Endothelial cell of umbilical vein (primary cell): ENCODE data around the gene DOCK4. TPM values are rescaled to one million over a fixed set of nuclear protein-coding genes. Genes with fewer than 3 reads are reported as not detected.

Experiments
- BruUV-seq: library from RNA; stranded (reverse); fragments of 400-500 nt; replicated peaks from 2 replicates; lab custom pipeline; 2021; lab: Mats Ljungman, UMichigan
- CTCF ChIA-PET: fragments of 300-600, 350-600 bp; sonication (Branson Sonifier 250); formaldehyde crosslinking; loops from one replicate; lab custom pipeline; 2021; ENCODE audit warnings: antibody characterized with exemption, inconsistent platforms; lab: Charles Lee
- POLR2A ChIA-PET: fragments of 300-600, 350-600 bp; sonication (Branson Sonifier 250); formaldehyde crosslinking; loops from one replicate; lab custom pipeline; 2021; ENCODE audit warnings: antibody characterized with exemption, inconsistent platforms; lab: Charles Lee
- DNase-seq: peaks from one replicate; pipeline ENCODE4 v3.0.0-alpha.2; 2011; ENCODE audit warnings: low read depth, low spot score
- FAIRE-seq: peaks from 2 replicates; lab custom pipeline; 2011; peaks lifted over from hg19 to GRCh38; lab: Jason Lieb, UNC
- H2AFZ ChIP-seq: 2 replicates; pipeline ENCODE4 v1.6.0; 2012; ENCODE audit warnings: low read depth, low read length, control low read depth, inconsistent platforms
- H3K27ac ChIP-seq: 2 replicates; pipeline ENCODE4 v1.5.1; 2011; ENCODE audit warnings: low read depth, mild to moderate bottlenecking, control low read depth, low read length, moderate library complexity; ENCODE audit not compliant: insufficient read depth
- H3K27me3 ChIP-seq, 2 experiments: 2 replicates each; pipeline versions ENCODE4 v1.6.0 to v1.6.1; 2011; ENCODE audit warnings: low read length in 2 of 2, mixed read lengths in 1 of 2; ENCODE audit not compliant: control insufficient read depth in 2 of 2, insufficient read depth in 2 of 2
- H3K36me3 ChIP-seq, 2 experiments: 2 replicates in 1 of 2; 3 replicates in 1 of 2; pipeline ENCODE4 v1.5.1; 2011; ENCODE audit warnings: low read length in 2 of 2, mild to moderate bottlenecking in 1 of 2, moderate library complexity in 1 of 2; ENCODE audit not compliant: control insufficient read depth in 2 of 2, insufficient read depth in 2 of 2; ENCODE audit errors: extremely low read depth in 1 of 2
- H3K4me1 ChIP-seq: 3 replicates; pipeline ENCODE4 v1.5.1; 2011; ENCODE audit warnings: mild to moderate bottlenecking, low read length; ENCODE audit not compliant: control insufficient read depth, insufficient read depth; ENCODE audit errors: extremely low read depth
- H3K4me2 ChIP-seq: 2 replicates; pipeline ENCODE4 v1.6.1; 2011; ENCODE audit warnings: low read length, control low read depth, mixed read lengths; ENCODE audit not compliant: insufficient read depth
- H3K4me3 ChIP-seq, 3 experiments: fragments of 200-600 bp in 1 of 3; sonication (generic), shearing (Covaris generic) in 1 of 3; replicated peaks in 1 of 3; 2 replicates each; pipeline ENCODE4 v1.5.1; 2011 to 2016; ENCODE audit warnings: control low read depth in 3 of 3, low read length in 3 of 3, mild to moderate bottlenecking in 2 of 3, inconsistent platforms in 1 of 3, low read depth in 1 of 3, moderate library complexity in 1 of 3; ENCODE audit not compliant: insufficient read depth in 1 of 3
- H3K79me2 ChIP-seq: 2 replicates; pipeline ENCODE4 v1.6.0; 2012; ENCODE audit warnings: low read length, inconsistent platforms; ENCODE audit not compliant: control insufficient read depth, insufficient read depth
- H3K9ac ChIP-seq: replicated peaks from 2 replicates; pipeline ENCODE3; 2011; ENCODE audit warnings: low read length, control low read depth; ENCODE audit not compliant: insufficient read depth; ENCODE audit errors: extremely low read depth
- H3K9me1 ChIP-seq: replicated peaks from 3 replicates; pipeline ENCODE4 v1.6.0; 2011; ENCODE audit warnings: mild to moderate bottlenecking, low read length; ENCODE audit not compliant: control insufficient read depth, insufficient read depth; ENCODE audit errors: extremely low read depth
- H3K9me3 ChIP-seq: replicated peaks from 2 replicates; pipeline ENCODE4 v1.5.1; 2012; ENCODE audit warnings: low read length, inconsistent platforms; ENCODE audit not compliant: control insufficient read depth, insufficient read depth
- H4K20me1 ChIP-seq: replicated peaks from 2 replicates; pipeline ENCODE3; 2011; ENCODE audit warnings: mild to moderate bottlenecking, low read length; ENCODE audit not compliant: control insufficient read depth, insufficient read depth; ENCODE audit errors: extremely low read depth
- CTCF ChIP-seq, 2 donors: IDR thresholded peaks; 1 replicate in 1 of 2; 2 replicates in 1 of 2; pipeline ENCODE4 v1.5.1; 2011; ENCODE audit warnings: low read length in 2 of 2, mild to moderate bottlenecking in 2 of 2, moderate library complexity in 2 of 2, control low read depth in 1 of 2, inconsistent platforms in 1 of 2, low read depth in 1 of 2; ENCODE audit not compliant: insufficient read depth in 1 of 2; ENCODE audit errors: extremely low read depth in 1 of 2
- EZH2 ChIP-seq: IDR thresholded peaks from 2 replicates; pipeline ENCODE4 v1.6.1; 2012; ENCODE audit warnings: borderline replicate concordance, low read depth, mild to moderate bottlenecking, moderate library complexity, low read length, inconsistent platforms; ENCODE audit not compliant: severe bottlenecking
- GATA2 ChIP-seq: IDR thresholded peaks from 2 replicates; pipeline ENCODE4 v1.7.0; 2011; ENCODE audit warnings: low read depth, mild to moderate bottlenecking, moderate library complexity, mixed read lengths, low read length; ENCODE audit not compliant: insufficient read length, insufficient read depth
- JUN ChIP-seq: IDR thresholded peaks from 2 replicates; pipeline ENCODE4 v1.6.1; 2011; ENCODE audit warnings: borderline replicate concordance, low read depth; ENCODE audit not compliant: insufficient read length, insufficient read depth
- MAX ChIP-seq: IDR thresholded peaks from 2 replicates; pipeline ENCODE4 v1.6.1; 2011; ENCODE audit not compliant: insufficient read depth, insufficient read length
- MYC ChIP-seq: IDR thresholded peaks from one replicate; pipeline ENCODE4 v1.6.1; 2011; ENCODE audit warnings: mild to moderate bottlenecking, low read depth, low read length
- POLR2A ChIP-seq: IDR thresholded peaks from 2 replicates; pipeline ENCODE4 v1.6.1; 2012; ENCODE audit warnings: low read depth, mild to moderate bottlenecking, control low read depth, low read length
- POLR2AphosphoS5 ChIP-seq: IDR thresholded peaks from 2 replicates; pipeline ENCODE4 v1.6.1; 2012; ENCODE audit warnings: low read depth, mild to moderate bottlenecking, control low read depth, low read length, moderate library complexity; ENCODE audit not compliant: insufficient read depth
- dilution Hi-C: fragments of 300-500 bp; cut with MboI; formaldehyde crosslinking; loops from one replicate; pipeline ENCODE4 v1.15.0; 2019; ENCODE audit warnings: low sequenced_read_pairs; ENCODE audit not compliant: extremely low pct_ligation_motif_present
- intact Hi-C: fragments of 100-400 bp; cut with micrococcal nuclease; formaldehyde crosslinking; loops from one replicate; pipeline ENCODE4 v1.10.0; 2022
- polyA plus RNA-seq, 4 experiments: library from polyadenylated mRNA; depleted of rRNA in 3 of 4; stranded (reverse) in 3 of 4; unstranded in 1 of 4; fragments of >200 nt; gene quantifications; 2 replicates each; pipeline versions ENCODE4 v1.2.1 to v1.2.3, GENCODE V29; 2011 to 2012; ENCODE audit warnings: missing spikeins in 1 of 4
- total RNA-seq: library from RNA; stranded (reverse); gene quantifications from 2 replicates; pipeline ENCODE4 v1.2.3, GENCODE V29; 2021

The DOCK4 gene
- total and polyA plus RNA-seq, 2 donors (not counting 3 experiments of a cell fraction or from before 2014, with no cell fraction given) = 47.4 to 164 TPM

- H3K27me3 ChIP-seq = no peaks in the 10 kb centered on the region
- no peak for DNase-seq
- peaks cover 20% of the 10 kb centered on the region for H3K79me2 ChIP-seq
- no peak for FAIRE-seq
- no peaks in the 10 kb centered on the region for H3K9me1 ChIP-seq
- dilution Hi-C loops (no loop called here), intact Hi-C loops (no loop called here)
- TF ChIP-seq MAX (no peak), POLR2A (no peak), EZH2 (no peak), JUN (no peak)
- no TSS peak for BruUV-seq
- H3K36me3 ChIP-seq = peaks cover 4 to 18% of the 10 kb centered on the region in 2 experiments
- H3K9me3 ChIP-seq = no peaks in the 10 kb centered on the region
- H4K20me1 ChIP-seq = no peaks in the 10 kb centered on the region
- no peak overlapping the region for H3K27ac ChIP-seq
- H3K4me3 ChIP-seq = no peak overlapping the region
- ChIA-PET POLR2A (interaction anchor here (0.6 kb wide), 1 partner anchor 458 kb away, joined by 5 read pairs; no protein-coding TSS in a partner anchor), CTCF (interaction anchor here (0.8 kb wide), 1 partner anchor 23 kb away, joined by 4 read pairs; no protein-coding TSS in a partner anchor)
- H3K4me1 ChIP-seq = peaks cover 32% of the 10 kb centered on the region
- H3K9ac ChIP-seq = no peak overlapping the region
- no peak overlapping the region for H3K4me2 ChIP-seq
- H2AFZ ChIP-seq = no peak overlapping the region
Measured at GRCh38 chr7:111997546-111997945, 208.7 kb downstream of the DOCK4 start.

- FAIRE-seq (no peak), DNase-seq (no peak)
- no peaks in the 10 kb centered on the region for H3K9me1 ChIP-seq
- H3K9ac ChIP-seq = no peak overlapping the region
- no peak overlapping the region for H3K4me2 ChIP-seq
- TF ChIP-seq CTCF (IDR thresholded peaks at IDR 0.05; ENCODE audit: extremely low read depth in 1 of 2, insufficient read depth in 1 of 2, low read depth in 1 of 2, low read length in 2 of 2) (no peak), EZH2 (no peak), POLR2AphosphoS5 (no peak), MYC (no peak), GATA2 (no peak)
- H3K79me2 ChIP-seq = peaks cover 14% of the 10 kb centered on the region
- no peaks in the 10 kb centered on the region for H3K9me3 ChIP-seq
- no peak overlapping the region for H2AFZ ChIP-seq
- peaks cover 12 to 26% of the 10 kb centered on the region in 2 experiments for H3K36me3 ChIP-seq
- H3K4me3 ChIP-seq = no peak overlapping the region
- H3K27me3 ChIP-seq = no peaks in the 10 kb centered on the region
- dilution Hi-C loops = no loop called here
- H4K20me1 ChIP-seq = no peaks in the 10 kb centered on the region
- H3K4me1 ChIP-seq = peaks cover 14% of the 10 kb centered on the region
- ChIA-PET POLR2A (no interaction called here), CTCF (no interaction called here)
- no TSS peak for BruUV-seq
- intact Hi-C loops = no loop called here
- no peak overlapping the region for H3K27ac ChIP-seq
Measured at GRCh38 chr7:111992601-111993000, 213.6 kb downstream of the DOCK4 start.
